CD4-positive, alpha-beta T cell (primary cell): ENCODE measurements around the gene ANLN. TPM values are rescaled to one million over a fixed set of nuclear protein-coding genes. Genes with fewer than 3 reads are reported as not detected.

Experiments used
- total RNA-seq, 174 experiments: library from RNA in 2 of 174; stranded (reverse) in 2 of 174; gene quantifications; one replicate each; pipeline ENCODE4 v1.2.3 and lab custom pipeline; 2021 to 2026

ANLN gene
- total RNA-seq, 2 experiments from 2014 or later, result 0.33 to 1.1 TPM

Other genes with a start within 250 kb of the ANLN start
- 1 to 10 TPM; 4.4 to 4.6 TPM for gene EEPD1, start 236.6 kb upstream of the ANLN start, total RNA-seq